GM12878 (cell line): ENCODE measurements around the gene MEP1A.

Experiments used
- BHLHE40 ChIP-seq, 2 experiments: fragments of 450-650 bp in 1 of 2; IDR thresholded peaks; 2 replicates each; pipeline ENCODE4 v1.6.1; 2011 to 2017; ENCODE audit warnings: low read depth in 2 of 2, borderline replicate concordance in 1 of 2, improper control_type of control experiment in 1 of 2, low read length in 1 of 2, mild to moderate bottlenecking in 1 of 2
- CEBPB ChIP-seq, 2 experiments: fragments of 150-350 bp in 1 of 2; IDR thresholded peaks; 2 replicates each; pipeline ENCODE4 v1.6.1; 2012 to 2014; ENCODE audit warnings: low read depth in 2 of 2, low read length in 2 of 2, borderline replicate concordance in 1 of 2, inconsistent platforms in 1 of 2
- CHD1 ChIP-seq: IDR thresholded peaks from 2 replicates; pipeline ENCODE4 v1.6.1; 2012; ENCODE audit warnings: low read depth, low read length, improper control_type of control experiment
- CREB1 ChIP-seq: IDR thresholded peaks from 2 replicates; pipeline ENCODE4 v1.6.1; 2012; ENCODE audit warnings: low read depth, mild to moderate bottlenecking, inconsistent platforms
- CTCF ChIP-seq, 3 experiments: IDR thresholded peaks in 2 of 3; conservative IDR thresholded peaks in 1 of 3; 2 replicates each; pipeline ENCODE4 v1.5.1; 2011; ENCODE audit warnings: low read depth in 3 of 3, low read length in 3 of 3, mild to moderate bottlenecking in 3 of 3, control low read depth in 2 of 3, moderate library complexity in 2 of 3, inconsistent platforms in 1 of 3, mixed read lengths in 1 of 3; ENCODE audit not compliant: control insufficient read depth in 2 of 3, insufficient read depth in 1 of 3; ENCODE audit errors: extremely low read depth in 1 of 3
- JUND ChIP-seq: IDR thresholded peaks from 2 replicates; pipeline ENCODE4 v1.6.1; 2012; ENCODE audit warnings: low read depth, mild to moderate bottlenecking, low read length, improper control_type of control experiment, moderate library complexity
- POLR2A ChIP-seq: IDR thresholded peaks from 2 replicates; pipeline ENCODE4 v1.6.1; 2011; ENCODE audit warnings: low read depth, mild to moderate bottlenecking, low read length
- POLR2AphosphoS5 ChIP-seq: IDR thresholded peaks from 2 replicates; pipeline ENCODE4 v1.6.1; 2011; ENCODE audit warnings: mild to moderate bottlenecking, low read length, inconsistent platforms
- PRDM15 ChIP-seq: fragments of 450-650 bp; formaldehyde crosslinking; IDR thresholded peaks from 2 replicates; pipeline ENCODE4 v1.4.0; 2020; ENCODE audit warnings: mild to moderate bottlenecking, moderate library complexity
- ZBTB40 ChIP-seq: fragments of 450-650 bp; IDR thresholded peaks from 2 replicates; pipeline ENCODE4 v1.6.1; 2016; ENCODE audit warnings: mild to moderate bottlenecking, moderate library complexity, borderline replicate concordance

DNA sequence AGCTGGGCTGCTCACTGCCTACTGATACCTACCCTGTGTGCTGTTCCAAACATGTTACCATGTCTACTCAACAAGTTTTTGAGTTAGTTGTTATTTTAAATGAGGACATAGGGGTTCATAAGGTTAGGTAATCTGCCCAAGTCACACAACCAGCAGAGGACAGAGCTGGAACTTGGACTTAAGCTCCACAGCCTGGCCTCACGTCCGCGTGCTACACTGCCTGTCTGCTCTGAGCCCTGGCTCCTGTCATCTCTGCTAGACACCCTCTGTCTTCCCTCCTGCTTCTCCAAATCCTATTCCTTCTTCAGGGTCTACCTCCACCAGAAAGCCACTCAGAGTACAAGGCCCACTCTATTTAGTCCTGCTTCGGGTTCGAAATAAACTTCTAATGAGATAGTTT lies 28.2 kb upstream of the MEP1A start:
- no peak for TF ChIP-seq POLR2A
- no peak for TF ChIP-seq CHD1
- no peak for TF ChIP-seq CEBPB (IDR thresholded peaks at IDR 0.05; ENCODE audit: borderline replicate concordance in 1 of 2, low read depth in 2 of 2, low read length in 2 of 2)
- no peak for TF ChIP-seq CTCF (IDR thresholded peaks at IDR 0.05 in 2 of 3, conservative IDR thresholded peaks at IDR 0.05 in 1 of 3; ENCODE audit: control insufficient read depth in 2 of 3, extremely low read depth in 1 of 3, insufficient read depth in 1 of 3, low read depth in 3 of 3, low read length in 3 of 3)
- TF ChIP-seq POLR2AphosphoS5: no peak
- no peak for TF ChIP-seq JUND
- TF ChIP-seq BHLHE40 (IDR thresholded peaks at IDR 0.05; ENCODE audit: borderline replicate concordance in 1 of 2, low read depth in 2 of 2, low read length in 1 of 2): no peak
- no peak for TF ChIP-seq ZBTB40
- no peak for TF ChIP-seq PRDM15 (CRISPR knock-in tag)
- TF ChIP-seq CREB1: no peak
